Mesothelial cell of epicardium (in vitro differentiated cells): Measurements from ENCODE around the gene AHRR. TPM values are rescaled to one million over a fixed set of nuclear protein-coding genes. Genes with fewer than 3 reads are reported as not detected.

Experiments used
- DNase-seq, 2 experiments: peaks; one replicate each; pipeline ENCODE4 v3.0.0; 2021; ENCODE audit warnings: low spot score in 2 of 2; ENCODE audit not compliant: unreplicated experiment in 2 of 2
- H3K27ac Mint-ChIP-seq: 2 replicates; pipeline ENCODE4 v1.8.0; 2021; ENCODE audit warnings: mixed read lengths
- H3K27me3 Mint-ChIP-seq: 2 replicates; pipeline ENCODE4 v1.8.0; 2021; ENCODE audit warnings: low read depth, mixed read lengths
- H3K36me3 Mint-ChIP-seq: 2 replicates; pipeline ENCODE4 v1.8.0; 2021; ENCODE audit warnings: mixed read lengths
- H3K4me1 Mint-ChIP-seq: 2 replicates; pipeline ENCODE4 v1.8.0; 2021; ENCODE audit warnings: mixed read lengths
- H3K4me3 Mint-ChIP-seq: 2 replicates; pipeline ENCODE4 v1.8.0; 2021; ENCODE audit warnings: mild to moderate bottlenecking, moderate library complexity, mixed read lengths
- H3K9me3 Mint-ChIP-seq: 2 replicates; pipeline ENCODE4 v1.8.0; 2021; ENCODE audit warnings: mixed read lengths
- CTCF ChIP-seq: fragments of 200-600 bp; sonication (generic); IDR thresholded peaks from one replicate; pipeline ENCODE4 v1.5.0; 2021; ENCODE audit warnings: antibody characterized with exemption; ENCODE audit not compliant: unreplicated experiment
- total RNA-seq: library from RNA; stranded (reverse); gene quantifications from 3 replicates; pipeline ENCODE4 v1.2.1, GENCODE V29; 2021

The AHRR gene
- total RNA-seq, 1 donor from 2014 or later: 12.7 TPM

- TF ChIP-seq CTCF: no peak
- H3K27me3 Mint-ChIP-seq: peaks cover 75% of the 10 kb centered on the region
- peaks cover 6% of the 10 kb centered on the region for H3K4me1 Mint-ChIP-seq
- no peaks in the 10 kb centered on the region for H3K9me3 Mint-ChIP-seq
- no peak for DNase-seq
- H3K36me3 Mint-ChIP-seq: no peaks in the 10 kb centered on the region
- no peak overlapping the region for H3K4me3 Mint-ChIP-seq
- no peak overlapping the region for H3K27ac Mint-ChIP-seq
Observed at GRCh38 chr5:321726-322251, 275 bp downstream of the AHRR start.

DNA sequence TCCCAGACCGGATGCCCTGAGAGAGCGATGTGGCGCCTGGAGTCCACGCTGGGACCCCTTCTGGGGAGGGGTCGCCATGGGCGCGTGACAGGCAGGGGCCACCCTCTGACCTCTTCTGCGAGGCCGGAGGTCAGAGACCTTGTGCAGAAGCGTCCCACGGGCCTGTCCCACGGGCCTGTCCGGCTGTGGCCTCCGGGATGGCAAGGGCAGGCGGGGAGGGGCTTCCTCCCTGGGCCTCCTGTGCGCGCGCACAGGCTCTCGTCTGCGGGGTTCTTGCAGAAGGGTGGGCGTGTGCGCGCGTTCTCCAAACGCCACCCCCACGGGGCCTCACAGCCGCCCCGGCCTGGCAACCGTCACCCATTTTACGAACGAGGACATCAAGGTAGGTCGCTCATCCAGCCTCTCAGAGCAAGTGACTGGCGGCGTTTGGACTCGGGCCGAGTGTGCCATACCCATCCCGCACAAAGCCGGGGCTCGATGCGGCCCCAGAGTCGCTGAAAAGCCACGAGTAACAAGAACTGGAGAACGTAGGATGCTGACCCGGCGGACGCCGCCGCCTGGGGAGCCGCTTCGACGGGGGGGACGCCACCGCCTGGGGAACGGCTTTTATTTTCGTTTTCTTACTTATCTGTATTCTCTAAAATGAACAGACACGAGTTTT lies 897 bp downstream of the AHRR start:
- no peak overlapping the region for H3K27ac Mint-ChIP-seq

GRCh38 chr5:322942-323879 lies 1.7 kb downstream of the AHRR start:
- Mint-ChIP-seq H3K27me3 (peaks cover 82% of the 10 kb centered on the region), H3K9me3 (no peaks in the 10 kb centered on the region), H3K4me1 (peaks cover 4% of the 10 kb centered on the region), H3K36me3 (no peaks in the 10 kb centered on the region), H3K27ac (no peak overlapping the region), H3K4me3 (peak overlapping the region; percentile 15)
- TF ChIP-seq CTCF: no peak
- no peak for DNase-seq

More for the DNA sequence above, 897 bp downstream of the AHRR start:
- no peak for TF ChIP-seq CTCF
- H3K27me3 Mint-ChIP-seq: peaks cover 78% of the 10 kb centered on the region
- peaks cover 4% of the 10 kb centered on the region for H3K4me1 Mint-ChIP-seq
- no peak for DNase-seq
- no peaks in the 10 kb centered on the region for H3K9me3 Mint-ChIP-seq
- H3K36me3 Mint-ChIP-seq: no peaks in the 10 kb centered on the region
- H3K4me3 Mint-ChIP-seq: no peak overlapping the region

DNA sequence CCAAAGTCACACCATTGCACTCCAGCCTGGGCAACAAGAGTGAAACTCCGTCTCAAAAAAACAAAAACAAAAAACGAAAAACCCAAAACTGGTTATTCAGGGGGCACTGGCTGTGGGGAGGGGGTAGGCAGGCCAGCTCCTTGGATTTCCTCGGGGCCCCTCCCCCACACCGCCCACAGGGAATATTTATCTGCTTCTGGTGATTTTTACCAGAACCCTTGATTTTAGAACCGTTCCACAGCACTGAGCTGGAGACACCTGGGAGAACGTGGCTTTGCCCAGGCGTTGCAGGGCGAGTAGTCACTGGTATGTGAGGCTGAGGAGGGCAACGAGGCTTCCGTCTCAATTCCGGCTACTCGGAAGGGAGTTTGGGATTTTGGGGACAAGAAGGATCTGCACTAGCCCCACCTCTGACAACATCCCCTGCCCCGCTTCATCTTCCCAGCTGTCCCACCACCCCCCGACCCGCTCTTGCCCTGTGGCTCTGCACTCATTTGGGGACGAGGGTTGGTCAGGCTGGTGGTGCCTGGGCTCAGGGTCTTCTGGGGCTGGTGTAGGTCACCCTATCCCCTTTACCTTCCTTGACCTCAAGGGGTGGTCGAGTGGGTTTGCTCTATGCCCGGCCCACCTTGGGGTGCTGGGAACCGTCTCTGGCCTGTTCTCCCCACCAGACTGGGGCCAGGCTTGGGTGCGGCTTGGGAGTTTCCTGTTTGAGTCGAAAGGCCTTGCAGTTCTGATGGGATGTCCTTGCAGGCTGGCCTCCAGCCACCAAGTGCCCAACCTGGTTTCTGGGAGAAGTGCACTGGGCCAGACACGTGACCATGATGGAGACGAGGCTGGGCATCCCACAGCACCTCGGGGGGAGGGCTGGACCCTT lies 3.5 kb downstream of the AHRR start:
- H3K27me3 Mint-ChIP-seq: peaks cover 76% of the 10 kb centered on the region
- H3K4me1 Mint-ChIP-seq: peaks cover 4% of the 10 kb centered on the region
- no peaks in the 10 kb centered on the region for H3K36me3 Mint-ChIP-seq
- TF ChIP-seq CTCF: no peak
- H3K27ac Mint-ChIP-seq: no peak overlapping the region
- no peaks in the 10 kb centered on the region for H3K9me3 Mint-ChIP-seq
- no peak overlapping the region for H3K4me3 Mint-ChIP-seq
- no peak for DNase-seq

DNA sequence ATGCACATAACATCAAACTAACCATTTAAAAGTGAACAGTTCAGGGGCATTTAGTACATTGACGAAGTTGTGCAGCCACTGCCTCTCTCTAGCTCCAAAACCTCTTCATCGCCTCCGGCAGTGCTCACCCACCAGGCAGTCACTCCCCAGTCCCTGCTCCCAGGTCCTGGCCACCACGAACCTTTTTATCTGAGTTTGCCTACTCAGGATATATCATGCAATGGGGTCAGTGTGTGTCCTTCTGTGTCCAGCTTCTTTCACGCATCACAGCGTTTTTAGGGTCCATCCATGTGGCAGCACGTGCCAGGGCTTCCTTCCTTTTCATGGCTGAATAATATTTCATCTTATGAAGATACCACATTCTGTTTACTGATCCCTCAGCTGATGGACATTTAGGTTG lies 4.6 kb downstream of the AHRR start:
- Mint-ChIP-seq H3K27ac (no peak overlapping the region), H3K4me1 (no peaks in the 10 kb centered on the region), H3K36me3 (no peaks in the 10 kb centered on the region), H3K9me3 (no peaks in the 10 kb centered on the region), H3K27me3 (peaks cover 68% of the 10 kb centered on the region), H3K4me3 (no peak overlapping the region)
- TF ChIP-seq CTCF: no peak
- no peak for DNase-seq
